ENCODE measurements around the gene JPT1.

Gene JPT1

GRCh38 chr17:75115555-75115954 is 38.8 kb downstream of the JPT1 start:
- TF ChIP-seq TEAD4 (IDR thresholded peaks at IDR 0.05) = no peak
- TF ChIP-seq TCF12 (IDR thresholded peaks at IDR 0.05; ENCODE audit: low read depth) = no peak
- no peak for TF ChIP-seq EP300 (IDR thresholded peaks at IDR 0.05; ENCODE audit: borderline replicate concordance)
- TF ChIP-seq EGR1 (IDR thresholded peaks at IDR 0.05) = no peak
- TF ChIP-seq NFIC (IDR thresholded peaks at IDR 0.05) = no peak
- no peak for TF ChIP-seq FOXM1 (IDR thresholded peaks at IDR 0.05; ENCODE audit: borderline replicate concordance, low read depth)
- TF ChIP-seq CREB1 (IDR thresholded peaks at IDR 0.05; ENCODE audit: low read depth) = no peak
- TF ChIP-seq TAF1 (IDR thresholded peaks at IDR 0.05; ENCODE audit: low read depth) = no peak
- no peak for TF ChIP-seq ZBTB7A (IDR thresholded peaks at IDR 0.05; ENCODE audit: low read depth)
- TF ChIP-seq RAD21 (IDR thresholded peaks at IDR 0.05; ENCODE audit: low read depth) = no peak
- no peak for TF ChIP-seq MAX (IDR thresholded peaks at IDR 0.05)

GRCh38 chr17:75114552-75115314 is 39.6 kb downstream of the JPT1 start:
- TF ChIP-seq CEBPB (IDR thresholded peaks at IDR 0.05) (no peak), EGR1 (IDR thresholded peaks at IDR 0.05) (no peak), FOXM1 (IDR thresholded peaks at IDR 0.05; ENCODE audit: borderline replicate concordance, low read depth) (no peak), CREB1 (IDR thresholded peaks at IDR 0.05; ENCODE audit: low read depth) (no peak)

GRCh38 chr17:75113798-75114551 is 40.3 kb downstream of the JPT1 start:
- TF ChIP-seq RAD21 (IDR thresholded peaks at IDR 0.05; ENCODE audit: low read depth) = peak; percentile 95
- no peak for TF ChIP-seq TEAD4 (IDR thresholded peaks at IDR 0.05)

GRCh38 chr17:75111777-75112335 is 42.5 kb downstream of the JPT1 start:
- no peak for TF ChIP-seq TAF1 (IDR thresholded peaks at IDR 0.05; ENCODE audit: low read depth)
- TF ChIP-seq TCF12 (IDR thresholded peaks at IDR 0.05; ENCODE audit: low read depth) = no peak
- no peak for TF ChIP-seq USF1 (IDR thresholded peaks at IDR 0.05)
- TF ChIP-seq ZBTB7A (IDR thresholded peaks at IDR 0.05; ENCODE audit: low read depth) = no peak
- no peak for TF ChIP-seq NFIC (IDR thresholded peaks at IDR 0.05)
- no peak for TF ChIP-seq CREB1 (IDR thresholded peaks at IDR 0.05; ENCODE audit: low read depth)
- TF ChIP-seq CEBPB (IDR thresholded peaks at IDR 0.05) = no peak
- no peak for TF ChIP-seq TEAD4 (IDR thresholded peaks at IDR 0.05)
- no peak for TF ChIP-seq REST (IDR thresholded peaks at IDR 0.05; ENCODE audit: low read depth)
- TF ChIP-seq FOXM1 (IDR thresholded peaks at IDR 0.05; ENCODE audit: borderline replicate concordance, low read depth) = no peak
- no peak for TF ChIP-seq YY1 (IDR thresholded peaks at IDR 0.05; ENCODE audit: low read depth)
- TF ChIP-seq RAD21 (IDR thresholded peaks at IDR 0.05; ENCODE audit: low read depth) = no peak
- no peak for TF ChIP-seq EP300 (IDR thresholded peaks at IDR 0.05; ENCODE audit: borderline replicate concordance)
- no peak for TF ChIP-seq EGR1 (IDR thresholded peaks at IDR 0.05)
- no peak for TF ChIP-seq MAX (IDR thresholded peaks at IDR 0.05)

- TF ChIP-seq TEAD4 (IDR thresholded peaks at IDR 0.05) (no peak), USF1 (IDR thresholded peaks at IDR 0.05) (no peak), TCF12 (IDR thresholded peaks at IDR 0.05; ENCODE audit: low read depth) (no peak), NFIC (IDR thresholded peaks at IDR 0.05) (no peak), CEBPB (IDR thresholded peaks at IDR 0.05) (no peak), YY1 (IDR thresholded peaks at IDR 0.05; ENCODE audit: low read depth) (no peak), EP300 (IDR thresholded peaks at IDR 0.05; ENCODE audit: borderline replicate concordance) (no peak), EGR1 (IDR thresholded peaks at IDR 0.05) (no peak), TAF1 (IDR thresholded peaks at IDR 0.05; ENCODE audit: low read depth) (no peak), MAX (IDR thresholded peaks at IDR 0.05) (no peak), ZBTB7A (IDR thresholded peaks at IDR 0.05; ENCODE audit: low read depth) (no peak), RAD21 (IDR thresholded peaks at IDR 0.05; ENCODE audit: low read depth) (no peak), REST (IDR thresholded peaks at IDR 0.05; ENCODE audit: low read depth) (no peak), FOXM1 (IDR thresholded peaks at IDR 0.05; ENCODE audit: borderline replicate concordance, low read depth) (no peak), CREB1 (IDR thresholded peaks at IDR 0.05; ENCODE audit: low read depth) (no peak)
Observed at GRCh38 chr17:75110234-75110937, 43.9 kb downstream of the JPT1 start.

Measured in Ishikawa (cell line).